ENCODE data around the gene LIN28B.

GRCh38 chr6:104986625-104987024 lies 29.7 kb downstream of the LIN28B start:
- TF ChIP-seq GABPA (IDR thresholded peaks at IDR 0.05; ENCODE audit: low read depth) (no peak), CTCF (IDR thresholded peaks at IDR 0.05; ENCODE audit: insufficient read depth, low read length) (no peak), POLR2AphosphoS5 (IDR thresholded peaks at IDR 0.05; ENCODE audit: low read depth) (no peak), REST (IDR thresholded peaks at IDR 0.05; ENCODE audit: insufficient replicate concordance, low read depth) (no peak), SPI1 (IDR thresholded peaks at IDR 0.05; ENCODE audit: borderline replicate concordance, low read depth) (no peak)
